Right ventricle myocardium superior (tissue), 1 donor: Measurements from ENCODE around the gene BRD3OS. TPM values are rescaled to one million over a fixed set of nuclear protein-coding genes. Genes with fewer than 3 reads are reported as not detected.
"Not testable (repeated sequence)": the region's sequence is repeated elsewhere in the genome, so short reads cannot be mapped to it uniquely, and the experiment has no call there.

Experiments
- ATAC-seq: fragments of 200-7000 bp; cut with Tn5 transposase; one replicate; pipeline ENCODE4 v1.9.1; 2020; ENCODE audit warnings: mild to moderate bottlenecking; ENCODE audit not compliant: poor library complexity
- DNase-seq: peaks from one replicate; pipeline ENCODE4 v3.0.0-alpha.2; 2020
- intact Hi-C: fragments of 100-400 bp; cut with DNase I; formaldehyde crosslinking; loops from one replicate; pipeline ENCODE4 v1.11.2; 2022
- total RNA-seq: library from RNA; stranded (reverse); fragmentation: NEBNext Ultra II Directional; extraction: Animal tissue kit (Norgen Biotek cat#: 25700); gene quantifications from one replicate; pipeline ENCODE4 v1.2.1, GENCODE V29; 2021
- donor health status: DM: no; HTN: yes; CAD: no; lungs with severe emphysema.

BRD3OS gene
- total RNA-seq, 1 donor from 2014 or later = 4.9 TPM

- intact Hi-C loops = no loop called here
- ATAC-seq = peak; percentile 93
- peak; percentile 92 for DNase-seq
Measured at GRCh38 chr9:134067904-134068743, 42.8 kb downstream of the BRD3OS start, which contains the start of gene BRD3. BRD3 (minus strand) TSS chr9:134068026; CDS start chr9:134053477, 14,549 bp downstream.

- intact Hi-C loops = no loop called here
- peak; percentile 24 for ATAC-seq
- no peak for DNase-seq
Measured at GRCh38 chr9:134068744-134069479, 43.6 kb downstream of the BRD3OS start.

- ATAC-seq (no peak), DNase-seq (no peak)
- intact Hi-C loops = no loop called here
Measured at GRCh38 chr9:134069480-134070399, 44.5 kb downstream of the BRD3OS start.

GRCh38 chr9:134071149-134071548 lies 45.9 kb downstream of the BRD3OS start:
- intact Hi-C loops = no loop called here
- DNase-seq (no peak), ATAC-seq (no peak)

- intact Hi-C loops, DNase-seq, ATAC-seq: not testable (repeated sequence)
Measured at GRCh38 chr9:134072683-134073082, 47.4 kb downstream of the BRD3OS start.

- ATAC-seq = no peak
- intact Hi-C loops = no loop called here
Measured at GRCh38 chr9:134073500-134073899, 48.2 kb downstream of the BRD3OS start.

GRCh38 chr9:134075689-134076088 lies 50.4 kb downstream of the BRD3OS start:
- ATAC-seq, intact Hi-C loops, DNase-seq: not testable (repeated sequence)

More at GRCh38 chr9:134073500-134073899, 48.2 kb downstream of the BRD3OS start:
- no peak for DNase-seq

GRCh38 chr9:134076644-134077043 lies 51.4 kb downstream of the BRD3OS start:
- ATAC-seq = no peak
- no peak for DNase-seq
- intact Hi-C loops = no loop called here

Other genes with a start within 250 kb of the BRD3OS start
- 4.9 TPM for gene VAV2, start 33.2 kb upstream of the BRD3OS start, total RNA-seq
- 23.2 TPM for gene BRD3, start 42.5 kb downstream of the BRD3OS start, total RNA-seq
- 17.5 TPM for gene WDR5, start 110.6 kb downstream of the BRD3OS start, total RNA-seq
- 351 TPM for gene RNU6ATAC, start 139.1 kb downstream of the BRD3OS start, total RNA-seq